Type B pancreatic cell (in vitro differentiated cells): ENCODE measurements around the gene EML3. TPM values are rescaled to one million over a fixed set of nuclear protein-coding genes. Genes with fewer than 3 reads are reported as not detected.

ENCODE experiments used
- DNase-seq: peaks from one replicate; pipeline ENCODE4 v3.0.0; 2021; ENCODE audit warnings: mixed read lengths; ENCODE audit not compliant: unreplicated experiment; ENCODE audit errors: extremely low spot score
- H3K27ac Mint-ChIP-seq: 2 replicates; pipeline ENCODE4 v1.8.0; 2021; ENCODE audit warnings: mild to moderate bottlenecking, mixed read lengths
- H3K27me3 Mint-ChIP-seq: 2 replicates; pipeline ENCODE4 v1.8.0; 2021; ENCODE audit warnings: mixed read lengths
- H3K36me3 Mint-ChIP-seq: 2 replicates; pipeline ENCODE4 v1.8.0; 2021; ENCODE audit warnings: mixed read lengths
- H3K4me1 Mint-ChIP-seq: one replicate; pipeline ENCODE4 v1.8.0; 2021; ENCODE audit warnings: mixed read lengths; ENCODE audit not compliant: unreplicated experiment
- H3K4me3 Mint-ChIP-seq: 2 replicates; pipeline ENCODE4 v1.8.0; 2021; ENCODE audit warnings: mild to moderate bottlenecking, mixed read lengths
- H3K9me3 Mint-ChIP-seq: 2 replicates; pipeline ENCODE4 v1.8.0; 2021; ENCODE audit warnings: mixed read lengths
- CTCF ChIP-seq: fragments of 200-600 bp; sonication (generic); conservative IDR thresholded peaks from 2 replicates; pipeline ENCODE4 v1.5.0; 2021; ENCODE audit warnings: antibody characterized with exemption, mild to moderate bottlenecking
- total RNA-seq: library from RNA; stranded (reverse); gene quantifications from 2 replicates; pipeline ENCODE4 v1.2.1, GENCODE V29; 2021; ENCODE audit warnings: low replicate concordance

EML3 gene
- total RNA-seq, 1 donor from 2014 or later: 46.0 TPM

GRCh38 chr11:62559204-62559603 is 53.4 kb downstream of the EML3 start:
- Mint-ChIP-seq H3K4me1 (peaks cover 57% of the 10 kb centered on the region), H3K4me3 (no peak overlapping the region), H3K36me3 (peaks cover 33% of the 10 kb centered on the region), H3K9me3 (no peaks in the 10 kb centered on the region), H3K27me3 (no peaks in the 10 kb centered on the region), H3K27ac (peak overlapping the region; percentile 98)
- DNase-seq: no peak
- TF ChIP-seq CTCF: no peak

- Mint-ChIP-seq H3K9me3 (no peaks in the 10 kb centered on the region), H3K4me3 (no peak overlapping the region), H3K27ac (no peak overlapping the region), H3K27me3 (no peaks in the 10 kb centered on the region), H3K36me3 (peaks cover 33% of the 10 kb centered on the region), H3K4me1 (peaks cover 62% of the 10 kb centered on the region)
- DNase-seq: no peak
- TF ChIP-seq CTCF: no peak
These were observed 53.9 kb downstream of the EML3 start for GRCh38 chr11:62558669-62559068.

- Mint-ChIP-seq H3K27ac (peak overlapping the region; percentile 99), H3K4me3 (peak overlapping the region; percentile 62)
These were observed 55.5 kb downstream of the EML3 start for GRCh38 chr11:62556875-62557631.

GRCh38 chr11:62556108-62556874 is 56.3 kb downstream of the EML3 start:
- DNase-seq: peak; percentile 76
- no peaks in the 10 kb centered on the region for H3K9me3 Mint-ChIP-seq
- TF ChIP-seq CTCF: no peak
- H3K27me3 Mint-ChIP-seq: no peaks in the 10 kb centered on the region
- H3K4me3 Mint-ChIP-seq: peak overlapping the region; percentile 79
- peaks cover 78% of the 10 kb centered on the region for H3K4me1 Mint-ChIP-seq
- H3K27ac Mint-ChIP-seq: peak overlapping the region; percentile 99
- peaks cover 29% of the 10 kb centered on the region for H3K36me3 Mint-ChIP-seq

More at GRCh38 chr11:62556875-62557631, 55.5 kb downstream of the EML3 start:
- Mint-ChIP-seq H3K36me3 (peaks cover 33% of the 10 kb centered on the region), H3K9me3 (no peaks in the 10 kb centered on the region), H3K4me1 (peaks cover 77% of the 10 kb centered on the region), H3K27me3 (no peaks in the 10 kb centered on the region)
- TF ChIP-seq CTCF: no peak
- DNase-seq: no peak

GRCh38 chr11:62555464-62556107 is 57.0 kb downstream of the EML3 start:
- Mint-ChIP-seq H3K27me3 (no peaks in the 10 kb centered on the region), H3K4me3 (peak overlapping the region; percentile 79), H3K9me3 (no peaks in the 10 kb centered on the region), H3K27ac (peak overlapping the region; percentile 99), H3K4me1 (peaks cover 74% of the 10 kb centered on the region), H3K36me3 (peaks cover 26% of the 10 kb centered on the region)
- TF ChIP-seq CTCF: no peak
- DNase-seq: no peak
